ENCODE results near the gene CMTM6. TPM values are rescaled to one million over a fixed set of nuclear protein-coding genes. Genes with fewer than 3 reads are reported as not detected.

Gene CMTM6
- polyA plus RNA-seq, 1 of the 3 experiments (the other 2 are of a cell fraction): 29.8 TPM

DNA sequence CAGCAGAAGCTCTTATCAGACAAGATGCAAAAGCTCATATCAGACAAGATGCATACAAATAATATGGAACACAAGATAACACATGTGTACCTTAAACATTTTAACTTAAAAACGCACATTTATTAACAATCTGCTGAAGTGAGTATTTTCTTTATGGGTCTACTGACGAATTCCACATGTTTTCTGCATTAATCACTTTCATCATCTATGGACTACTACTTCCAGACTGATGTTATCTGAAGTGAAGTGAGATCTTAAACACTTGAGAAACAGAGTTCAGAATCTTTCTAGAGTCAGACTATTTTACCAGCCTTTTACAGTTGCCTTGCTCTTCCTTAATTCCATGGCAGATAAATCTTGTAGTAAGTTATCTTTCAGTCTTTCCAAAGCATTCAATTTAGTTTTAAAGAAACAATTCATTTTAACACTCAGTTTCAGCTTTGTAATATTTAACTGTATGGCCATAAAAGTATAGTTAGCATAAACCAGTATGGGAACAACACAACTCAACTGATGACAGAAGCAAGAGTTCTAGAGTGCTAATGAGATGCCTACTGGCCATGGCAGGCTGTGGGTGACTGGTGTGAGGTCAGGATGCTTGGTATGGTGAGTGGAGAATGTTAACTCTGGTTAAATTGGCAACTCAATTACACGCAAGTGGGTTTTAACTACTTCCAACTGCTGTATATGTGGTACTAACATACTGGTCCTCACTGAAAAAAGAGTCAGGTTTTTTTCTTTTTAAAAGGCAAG is 9.8 kb downstream of the CMTM6 start:
- Histone ChIP-seq H3K4me3 (ENCODE audit: low read depth in 2 of 2, low read length in 1 of 2) (no peak overlapping the region), H3K27me3 (ENCODE audit: insufficient read depth) (no peaks in the 10 kb centered on the region), H3K79me2 (ENCODE audit: insufficient read depth) (peaks cover 63% of the 10 kb centered on the region), H3K36me3 (replicated peaks in 1 of 2; ENCODE audit: control insufficient read depth in 1 of 2, insufficient read depth in 2 of 2, low read length in 1 of 2) (peaks cover 15 to 36% of the 10 kb centered on the region in 2 experiments), H3K4me2 (peak overlapping the region; percentile 7; the same call in 1 of the 2 replicates), H3F3A (replicated peaks; ENCODE audit: insufficient read depth) (peaks cover 11% of the 10 kb centered on the region), H3K27ac (ENCODE audit: low read depth in 2 of 2, low read length in 1 of 2) (peak overlapping the region in 1 of 2 experiments; percentile 19; a peak in 1 of 4 replicates), H3K9me2 (no peaks in the 10 kb centered on the region), H3K9me3 (no peaks in the 10 kb centered on the region), H3K9ac (no peak overlapping the region), H3K4me1 (ENCODE audit: control insufficient read depth in 1 of 2, insufficient read depth in 2 of 2, low read depth in 1 of 2, low read length in 1 of 2) (peaks cover 2 to 10% of the 10 kb centered on the region in 2 experiments; a peak in 2 of 4 replicates), H2AFZ (ENCODE audit: low read depth) (no peak overlapping the region), H4K20me1 (ENCODE audit: insufficient read depth) (peaks cover 54% of the 10 kb centered on the region)
- DNase-seq: no peak
- ChIA-PET POLR2A (interaction anchor here (0.6 kb wide), 1 partner anchor 142 kb away, joined by 4 read pairs; no protein-coding TSS in a partner anchor), CTCF (interaction anchor here (3.6 to 4.0 kb wide), 2 partner anchors 9 to 25 kb away, joined by 9 to 19 read pairs; partner anchors contain the start of gene CMTM6)
- 57% methylated on average over 3 of the region's 3 CpGs for WGBS (ENCODE audit: low lambda C conversion rate)
- peak; percentile 12; the same call in 1 of the 2 replicates for TF ChIP-seq TCF12 (IDR thresholded peaks at IDR 0.05)
- TF ChIP-seq JUND (IDR thresholded peaks at IDR 0.05): peak; percentile 23; the same call in 1 of the 2 replicates
- no peak for TF ChIP-seq FOSL2 (IDR thresholded peaks at IDR 0.05; ENCODE audit: borderline replicate concordance, low read depth)

DNA sequence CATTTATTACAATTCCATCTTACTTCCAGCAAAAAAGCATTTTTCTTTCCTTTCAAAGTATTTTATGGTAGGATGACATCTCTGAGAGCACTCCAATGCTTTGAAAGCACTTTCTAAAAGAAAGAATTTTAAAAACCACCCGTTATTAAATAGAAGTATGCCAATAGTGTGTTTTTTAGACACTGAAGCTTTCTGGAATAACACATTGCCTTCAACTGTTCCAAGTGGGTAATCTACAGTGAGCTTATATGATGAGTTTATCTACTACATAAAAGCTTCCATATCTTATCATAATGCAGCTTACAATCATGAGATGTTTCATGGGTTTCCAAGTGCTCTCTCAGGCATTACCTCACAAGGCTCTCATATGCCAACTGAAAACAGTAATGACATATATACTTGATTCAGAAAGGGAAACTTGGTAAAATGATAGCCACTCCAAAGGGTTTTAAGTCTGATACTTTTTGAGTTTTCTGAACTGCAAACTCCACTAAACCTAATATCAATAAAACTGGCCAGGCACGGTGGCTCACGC is 14.1 kb downstream of the CMTM6 start:
- TF ChIP-seq, protein P1, sequence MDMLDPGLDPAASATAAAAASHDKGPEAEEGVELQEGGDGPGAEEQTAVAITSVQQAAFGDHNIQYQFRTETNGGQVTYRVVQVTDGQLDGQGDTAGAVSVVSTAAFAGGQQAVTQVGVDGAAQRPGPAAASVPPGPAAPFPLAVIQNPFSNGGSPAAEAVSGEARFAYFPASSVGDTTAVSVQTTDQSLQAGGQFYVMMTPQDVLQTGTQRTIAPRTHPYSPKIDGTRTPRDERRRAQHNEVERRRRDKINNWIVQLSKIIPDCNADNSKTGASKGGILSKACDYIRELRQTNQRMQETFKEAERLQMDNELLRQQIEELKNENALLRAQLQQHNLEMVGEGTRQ (IDR thresholded peaks at IDR 0.05; ENCODE audit: borderline replicate concordance, low read depth, low read length): no peak
- TF ChIP-seq, protein P2, sequence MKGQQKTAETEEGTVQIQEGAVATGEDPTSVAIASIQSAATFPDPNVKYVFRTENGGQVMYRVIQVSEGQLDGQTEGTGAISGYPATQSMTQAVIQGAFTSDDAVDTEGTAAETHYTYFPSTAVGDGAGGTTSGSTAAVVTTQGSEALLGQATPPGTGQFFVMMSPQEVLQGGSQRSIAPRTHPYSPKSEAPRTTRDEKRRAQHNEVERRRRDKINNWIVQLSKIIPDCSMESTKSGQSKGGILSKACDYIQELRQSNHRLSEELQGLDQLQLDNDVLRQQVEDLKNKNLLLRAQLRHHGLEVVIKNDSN (IDR thresholded peaks at IDR 0.05; ENCODE audit: borderline replicate concordance, low read depth): no peak
- TF ChIP-seq, protein P3, sequence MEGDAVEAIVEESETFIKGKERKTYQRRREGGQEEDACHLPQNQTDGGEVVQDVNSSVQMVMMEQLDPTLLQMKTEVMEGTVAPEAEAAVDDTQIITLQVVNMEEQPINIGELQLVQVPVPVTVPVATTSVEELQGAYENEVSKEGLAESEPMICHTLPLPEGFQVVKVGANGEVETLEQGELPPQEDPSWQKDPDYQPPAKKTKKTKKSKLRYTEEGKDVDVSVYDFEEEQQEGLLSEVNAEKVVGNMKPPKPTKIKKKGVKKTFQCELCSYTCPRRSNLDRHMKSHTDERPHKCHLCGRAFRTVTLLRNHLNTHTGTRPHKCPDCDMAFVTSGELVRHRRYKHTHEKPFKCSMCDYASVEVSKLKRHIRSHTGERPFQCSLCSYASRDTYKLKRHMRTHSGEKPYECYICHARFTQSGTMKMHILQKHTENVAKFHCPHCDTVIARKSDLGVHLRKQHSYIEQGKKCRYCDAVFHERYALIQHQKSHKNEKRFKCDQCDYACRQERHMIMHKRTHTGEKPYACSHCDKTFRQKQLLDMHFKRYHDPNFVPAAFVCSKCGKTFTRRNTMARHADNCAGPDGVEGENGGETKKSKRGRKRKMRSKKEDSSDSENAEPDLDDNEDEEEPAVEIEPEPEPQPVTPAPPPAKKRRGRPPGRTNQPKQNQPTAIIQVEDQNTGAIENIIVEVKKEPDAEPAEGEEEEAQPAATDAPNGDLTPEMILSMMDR (IDR thresholded peaks at IDR 0.05): no peak
- TF ChIP-seq MEF2A (IDR thresholded peaks at IDR 0.05; ENCODE audit: borderline replicate concordance, low read depth) (no peak), EP300 (IDR thresholded peaks at IDR 0.05; ENCODE audit: borderline replicate concordance in 1 of 2, low read depth in 1 of 2, low read length in 1 of 2) (no peak), JUND (IDR thresholded peaks at IDR 0.05) (no peak), FOXM1 (IDR thresholded peaks at IDR 0.05; ENCODE audit: low read depth) (no peak), EZH2phosphoT487 (IDR thresholded peaks at IDR 0.05; ENCODE audit: borderline replicate concordance, low read depth) (no peak), ELF1 (IDR thresholded peaks at IDR 0.05) (no peak)
- TF ChIP-seq, protein P4, sequence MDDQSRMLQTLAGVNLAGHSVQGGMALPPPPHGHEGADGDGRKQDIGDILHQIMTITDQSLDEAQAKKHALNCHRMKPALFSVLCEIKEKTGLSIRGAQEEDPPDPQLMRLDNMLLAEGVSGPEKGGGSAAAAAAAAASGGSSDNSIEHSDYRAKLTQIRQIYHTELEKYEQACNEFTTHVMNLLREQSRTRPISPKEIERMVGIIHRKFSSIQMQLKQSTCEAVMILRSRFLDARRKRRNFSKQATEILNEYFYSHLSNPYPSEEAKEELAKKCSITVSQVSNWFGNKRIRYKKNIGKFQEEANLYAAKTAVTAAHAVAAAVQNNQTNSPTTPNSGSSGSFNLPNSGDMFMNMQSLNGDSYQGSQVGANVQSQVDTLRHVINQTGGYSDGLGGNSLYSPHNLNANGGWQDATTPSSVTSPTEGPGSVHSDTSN (IDR thresholded peaks at IDR 0.05): no peak
- Histone ChIP-seq H3K36me3 (replicated peaks in 1 of 2; ENCODE audit: control insufficient read depth in 1 of 2, insufficient read depth in 2 of 2, low read length in 1 of 2) (peaks cover 47 to 54% of the 10 kb centered on the region in 2 experiments), H2AFZ (ENCODE audit: low read depth) (no peak overlapping the region), H3K4me2 (no peak overlapping the region), H3F3A (replicated peaks; ENCODE audit: insufficient read depth) (peaks cover 11% of the 10 kb centered on the region), H3K9me2 (no peaks in the 10 kb centered on the region), H3K4me3 (ENCODE audit: low read depth in 2 of 2, low read length in 1 of 2) (no peak overlapping the region), H3K9me3 (no peaks in the 10 kb centered on the region), H3K9ac (no peak overlapping the region), H3K79me2 (ENCODE audit: insufficient read depth) (peaks cover 20% of the 10 kb centered on the region; the same call in 1 of the 2 replicates), H3K27me3 (ENCODE audit: insufficient read depth) (no peaks in the 10 kb centered on the region), H3K27ac (ENCODE audit: low read depth in 2 of 2, low read length in 1 of 2) (no peak overlapping the region), H4K20me1 (ENCODE audit: insufficient read depth) (peaks cover 25% of the 10 kb centered on the region), H3K4me1 (ENCODE audit: control insufficient read depth in 1 of 2, insufficient read depth in 2 of 2, low read depth in 1 of 2, low read length in 1 of 2) (peaks cover 0 to 2% of the 10 kb centered on the region in 2 experiments; a peak in 1 of 4 replicates)
- DNase-seq: no peak
- CTCF ChIA-PET: interaction anchor here (2.5 kb wide), 1 partner anchor 20 kb away, joined by 15 read pairs; no protein-coding TSS in a partner anchor
- POLR2A ChIA-PET: no interaction called here
- 94% methylated on average over 3 of the region's 3 CpGs for WGBS (ENCODE audit: low lambda C conversion rate)
